GM23248 (cell line): Measurements from ENCODE around the gene ENTPD7. TPM values are rescaled to one million over a fixed set of nuclear protein-coding genes. Genes with fewer than 3 reads are reported as not detected.
A peak's percentile ranks its signal among the peaks of the same experiment; 100 is the strongest.
"Not testable (repeated sequence)": the region's sequence is repeated elsewhere in the genome, so short reads cannot be mapped to it uniquely, and the experiment has no call there.

Experiments
- DNase-seq: peaks from one replicate; pipeline ENCODE4 v3.0.0-alpha.2; 2015
- H2AFZ ChIP-seq: fragments of 200-600 bp; sonication (generic); 2 replicates; pipeline ENCODE4 v1.6.1; 2016; ENCODE audit warnings: antibody characterized with exemption
- H3F3A ChIP-seq: fragments of 200-600 bp; sonication (generic); 2 replicates; pipeline ENCODE4 v1.6.1; 2016; ENCODE audit warnings: mild to moderate bottlenecking, antibody characterized with exemption, mixed run types; ENCODE audit not compliant: insufficient read depth
- H3K27ac ChIP-seq: fragments of 200-600 bp; sonication (generic); 2 replicates; pipeline ENCODE4 v1.5.1; 2016; ENCODE audit warnings: mild to moderate bottlenecking
- H3K27me3 ChIP-seq: fragments of 200-600 bp; sonication (generic); replicated peaks from 2 replicates; pipeline ENCODE4 v1.6.1; 2016; ENCODE audit warnings: mild to moderate bottlenecking; ENCODE audit not compliant: insufficient read depth
- H3K36me3 ChIP-seq: fragments of 200-600 bp; sonication (generic); 2 replicates; pipeline ENCODE4 v1.6.1; 2016; ENCODE audit warnings: low read depth, mild to moderate bottlenecking
- H3K4me1 ChIP-seq: fragments of 200-600 bp; sonication (generic); 2 replicates; pipeline ENCODE4 v1.6.1; 2016; ENCODE audit warnings: mild to moderate bottlenecking; ENCODE audit not compliant: insufficient read depth
- H3K4me2 ChIP-seq: fragments of 200-600 bp; sonication (generic); one replicate; pipeline ENCODE4 v1.6.1; 2016; ENCODE audit warnings: mild to moderate bottlenecking; ENCODE audit not compliant: unreplicated experiment
- H3K4me3 ChIP-seq: fragments of 200-600 bp; sonication (generic); 2 replicates; pipeline ENCODE4 v1.5.1; 2016; ENCODE audit warnings: mild to moderate bottlenecking
- H3K79me2 ChIP-seq: fragments of 200-600 bp; sonication (generic); 2 replicates; pipeline ENCODE4 v1.6.1; 2016; ENCODE audit warnings: mild to moderate bottlenecking; ENCODE audit not compliant: insufficient read depth
- H3K9ac ChIP-seq: fragments of 200-600 bp; sonication (generic); 2 replicates; pipeline ENCODE4 v1.6.1; 2016; ENCODE audit warnings: mild to moderate bottlenecking
- H3K9me2 ChIP-seq: fragments of 200-600 bp; sonication (generic); 2 replicates; pipeline ENCODE4 v1.6.1; 2016; ENCODE audit warnings: mixed run types, mild to moderate bottlenecking, moderate library complexity; ENCODE audit not compliant: insufficient read depth
- H3K9me3 ChIP-seq: fragments of 200-600 bp; sonication (generic); one replicate; pipeline ENCODE4 v1.6.1; 2017; ENCODE audit warnings: low read depth
- H4K20me1 ChIP-seq: fragments of 200-600 bp; sonication (generic); 2 replicates; pipeline ENCODE4 v1.6.0; 2016; ENCODE audit not compliant: insufficient read depth
- EZH2 ChIP-seq: fragments of 200-600 bp; sonication (generic); IDR thresholded peaks from 2 replicates; pipeline ENCODE4 v1.6.1; 2018; ENCODE audit warnings: antibody characterized with exemption, mild to moderate bottlenecking; ENCODE audit not compliant: insufficient read depth, poor library complexity, severe bottlenecking
- EZH2phosphoT487 ChIP-seq: fragments of 200-600 bp; sonication (generic); IDR thresholded peaks from 2 replicates; pipeline ENCODE4 v1.6.1; 2018; ENCODE audit warnings: antibody characterized with exemption, moderate library complexity, mild to moderate bottlenecking, low read depth; ENCODE audit not compliant: insufficient read depth
- WGBS, 2 experiments: methylation state at CpG; one replicate each; pipeline ENCODE4 v1.1.6; 2015 to 2017; ENCODE audit warnings: low lambda C conversion rate in 2 of 2, low coverage in 1 of 2; ENCODE audit errors: missing lambda C conversion rate in 2 of 2; 5-methylcytosine and 5-hydroxymethylcytosine counted together
- in situ Hi-C: fragments of 300-500 bp; cut with MboI; formaldehyde crosslinking; loops from 2 replicates; pipeline ENCODE4 v1.15.0; 2020
- polyA plus RNA-seq: library from polyadenylated mRNA; unstranded; fragments of >200 nt; fragmentation: Nextera tagmentation; extraction: Ambion mirVana; gene quantifications from 2 replicates; pipeline ENCODE4 v1.2.1, GENCODE V29; 2016
- total RNA-seq: library from RNA; depleted of rRNA; stranded (reverse); fragments of >200 nt; shearing (Covaris generic); gene quantifications from 2 replicates; pipeline ENCODE4 v1.2.3, GENCODE V29; 2014

The ENTPD7 gene
- total and polyA plus RNA-seq, 2 experiments from 2014 or later, result 7.5 to 21.6 TPM

GRCh38 chr10:99620711-99621453, 38.4 kb upstream of the ENTPD7 start:
- Histone ChIP-seq H3K4me3 (peak overlapping the region; percentile 87), H3K4me1 (peaks cover 30% of the 10 kb centered on the region), H3K9ac (peak overlapping the region; percentile 91), H3K9me2 (no peaks in the 10 kb centered on the region), H2AFZ (peak overlapping the region; percentile 46), H3K27me3 (no peaks in the 10 kb centered on the region), H3K79me2 (peaks cover 44% of the 10 kb centered on the region), H3F3A (peaks cover 17% of the 10 kb centered on the region), H3K4me2 (peak overlapping the region; percentile 71), H3K9me3 (no peaks in the 10 kb centered on the region), H3K36me3 (no peaks in the 10 kb centered on the region), H3K27ac (peak overlapping the region; percentile 97), H4K20me1 (no peaks in the 10 kb centered on the region)
- 0 to 2% methylated on average over 63 to 64 of the region's 78 CpGs for WGBS, 2 experiments
- in situ Hi-C loops, result no loop called here
- TF ChIP-seq EZH2, result no peak
- TF ChIP-seq EZH2phosphoT487, result no peak
- DNase-seq, result peak; percentile 98

GRCh38 chr10:99621454-99622251, 37.7 kb upstream of the ENTPD7 start:
- H3F3A ChIP-seq, result peaks cover 17% of the 10 kb centered on the region
- WGBS, 2 experiments, result 13 to 15% methylated on average over 31 of the region's 31 CpGs
- in situ Hi-C loops, result no loop called here

DNA sequence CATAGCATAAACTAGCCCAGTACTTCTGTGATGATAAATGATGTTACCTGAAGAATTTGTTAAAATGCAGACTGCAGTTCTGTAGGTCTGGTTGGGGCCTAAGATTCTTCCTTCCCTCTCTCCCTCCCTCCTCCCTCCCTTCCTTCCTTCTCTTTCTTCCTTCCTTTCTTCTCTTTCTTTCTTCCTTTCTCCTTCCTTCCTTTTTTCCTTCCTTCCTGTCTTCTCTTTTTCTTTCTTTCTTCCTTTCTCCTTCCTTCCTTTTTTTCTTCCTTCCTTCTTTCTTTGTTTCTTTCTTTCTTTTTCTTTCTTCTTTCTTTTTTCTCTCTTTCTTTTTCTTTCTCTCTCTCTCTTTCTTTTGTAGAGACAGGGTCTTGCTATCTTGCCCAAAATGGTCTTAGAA, 35.4 kb upstream of the ENTPD7 start:
- no peak for DNase-seq
- Histone ChIP-seq H2AFZ (no peak overlapping the region), H3K4me2 (no peak overlapping the region), H3K27me3 (no peaks in the 10 kb centered on the region), H3K9ac (no peak overlapping the region), H3K79me2 (peaks cover 14% of the 10 kb centered on the region), H3K9me3 (no peaks in the 10 kb centered on the region), H4K20me1 (no peaks in the 10 kb centered on the region), H3K36me3 (no peaks in the 10 kb centered on the region), H3K9me2 (no peaks in the 10 kb centered on the region), H3K27ac (no peak overlapping the region), H3F3A (peaks cover 11% of the 10 kb centered on the region), H3K4me3 (no peak overlapping the region), H3K4me1 (peaks cover 7% of the 10 kb centered on the region)
- TF ChIP-seq EZH2phosphoT487, result no peak
- TF ChIP-seq EZH2, result no peak
- in situ Hi-C loops, result no loop called here

More at GRCh38 chr10:99621454-99622251, 37.7 kb upstream of the ENTPD7 start:
- DNase-seq, result peak; percentile 87
- peak overlapping the region; percentile 97 for H3K27ac ChIP-seq
- peak overlapping the region; percentile 91 for H3K9ac ChIP-seq
- no peaks in the 10 kb centered on the region for H3K27me3 ChIP-seq
- peaks cover 28% of the 10 kb centered on the region for H3K4me1 ChIP-seq
- H3K9me3 ChIP-seq, result no peaks in the 10 kb centered on the region
- H3K9me2 ChIP-seq, result no peaks in the 10 kb centered on the region
- H3K36me3 ChIP-seq, result no peaks in the 10 kb centered on the region
- peaks cover 36% of the 10 kb centered on the region for H3K79me2 ChIP-seq
- no peak for TF ChIP-seq EZH2
- TF ChIP-seq EZH2phosphoT487, result no peak
- peak overlapping the region; percentile 68 for H2AFZ ChIP-seq
- no peaks in the 10 kb centered on the region for H4K20me1 ChIP-seq
- peak overlapping the region; percentile 87 for H3K4me3 ChIP-seq
- peak overlapping the region; percentile 71 for H3K4me2 ChIP-seq

GRCh38 chr10:99625124-99625523, 34.2 kb upstream of the ENTPD7 start:
- H3K4me1 ChIP-seq, H3K9me2 ChIP-seq, DNase-seq, in situ Hi-C loops, H3K27ac ChIP-seq, H3K27me3 ChIP-seq, H3K79me2 ChIP-seq, H3K9ac ChIP-seq, H3K4me3 ChIP-seq, H3K9me3 ChIP-seq, H4K20me1 ChIP-seq, H3K36me3 ChIP-seq, H2AFZ ChIP-seq, H3K4me2 ChIP-seq: not testable (repeated sequence)
- peaks cover 11% of the 10 kb centered on the region for H3F3A ChIP-seq
- 67% methylated on average over 3 of the region's 3 CpGs for WGBS, 2 experiments
